Adrenal gland (tissue), 5 donors: ENCODE results near the gene METTL21C.

Source experiments
- POLR2A ChIP-seq, 2 donors: fragments of 450-650 bp; IDR thresholded peaks; one replicate each; pipeline ENCODE4 v1.6.1; 2017; ENCODE audit warnings: antibody characterized with exemption in 2 of 2, mild to moderate bottlenecking in 2 of 2, moderate library complexity in 1 of 2
- TF ChIP-seq, protein P1 (sequence below), 6 experiments: fragments of 450-650 bp in 4 of 6; fragments of 200-600 bp in 2 of 6; sonication (generic) in 1 of 6; IDR thresholded peaks; 1 replicate in 5 of 6; 2 replicates in 1 of 6; pipeline versions ENCODE4 v1.5.1 to v1.8.0; 2016 to 2021; ENCODE audit warnings: antibody characterized with exemption in 6 of 6, mild to moderate bottlenecking in 2 of 6, moderate library complexity in 1 of 6
- donor health status: DM: no; HTN: no; CAD: no.

GRCh38 chr13:102697929-102698648, 3.2 kb upstream of the METTL21C start:
- TF ChIP-seq POLR2A (IDR thresholded peaks at IDR 0.05): no peak
- TF ChIP-seq, protein P1, sequence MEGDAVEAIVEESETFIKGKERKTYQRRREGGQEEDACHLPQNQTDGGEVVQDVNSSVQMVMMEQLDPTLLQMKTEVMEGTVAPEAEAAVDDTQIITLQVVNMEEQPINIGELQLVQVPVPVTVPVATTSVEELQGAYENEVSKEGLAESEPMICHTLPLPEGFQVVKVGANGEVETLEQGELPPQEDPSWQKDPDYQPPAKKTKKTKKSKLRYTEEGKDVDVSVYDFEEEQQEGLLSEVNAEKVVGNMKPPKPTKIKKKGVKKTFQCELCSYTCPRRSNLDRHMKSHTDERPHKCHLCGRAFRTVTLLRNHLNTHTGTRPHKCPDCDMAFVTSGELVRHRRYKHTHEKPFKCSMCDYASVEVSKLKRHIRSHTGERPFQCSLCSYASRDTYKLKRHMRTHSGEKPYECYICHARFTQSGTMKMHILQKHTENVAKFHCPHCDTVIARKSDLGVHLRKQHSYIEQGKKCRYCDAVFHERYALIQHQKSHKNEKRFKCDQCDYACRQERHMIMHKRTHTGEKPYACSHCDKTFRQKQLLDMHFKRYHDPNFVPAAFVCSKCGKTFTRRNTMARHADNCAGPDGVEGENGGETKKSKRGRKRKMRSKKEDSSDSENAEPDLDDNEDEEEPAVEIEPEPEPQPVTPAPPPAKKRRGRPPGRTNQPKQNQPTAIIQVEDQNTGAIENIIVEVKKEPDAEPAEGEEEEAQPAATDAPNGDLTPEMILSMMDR (IDR thresholded peaks at IDR 0.05): no peak
